IMR-90 (cell line): Measurements from ENCODE around the gene FOXP1. TPM values are rescaled to one million over a fixed set of nuclear protein-coding genes. Genes with fewer than 3 reads are reported as not detected.

ENCODE experiments used
- ATAC-seq: fragments of 200-7000 bp; cut with Tn5 transposase; 2 replicates; pipeline ENCODE4 v1.9.1; 2020; ENCODE audit warnings: low read depth, mild to moderate bottlenecking, moderate library complexity
- BruUV-seq: library from RNA; stranded (reverse); fragments of 400-500 nt; replicated peaks from 2 replicates; lab custom pipeline; 2021; lab: Mats Ljungman, UMichigan
- CTCF ChIA-PET: fragments of 300-600 bp; formaldehyde crosslinking; extraction: SDS; loops from one replicate; lab custom pipeline; 2021; ENCODE audit warnings: antibody characterized with exemption; lab: Yijun Ruan, JAX
- POLR2A ChIA-PET: fragments of 300-600 bp; sonication (Branson Sonifier 250); formaldehyde crosslinking; loops from one replicate; lab custom pipeline; 2022; ENCODE audit warnings: antibody characterized with exemption; ENCODE audit not compliant: unreplicated experiment; lab: Charles Lee
- DNase-seq: peaks from one replicate; pipeline ENCODE4 v3.0.0; 2013
- H2AFZ ChIP-seq: replicated peaks from 2 replicates; pipeline ENCODE3; 2013; ENCODE audit warnings: low read length, mild to moderate bottlenecking; ENCODE audit not compliant: poor library complexity
- H2AK5ac ChIP-seq: 2 replicates; pipeline ENCODE4 v1.6.1; 2013; ENCODE audit warnings: low read depth, low read length, inconsistent platforms
- H2AK9ac ChIP-seq: replicated peaks from 2 replicates; pipeline ENCODE3; 2013; ENCODE audit warnings: mild to moderate bottlenecking, low read depth, low read length, moderate library complexity; ENCODE audit not compliant: poor library complexity
- H2BK120ac ChIP-seq: 2 replicates; pipeline ENCODE4 v1.6.1; 2013; ENCODE audit warnings: low read depth, low read length, inconsistent platforms
- H2BK15ac ChIP-seq: 3 replicates; pipeline ENCODE4 v1.6.1; 2013; ENCODE audit warnings: low read depth, low read length, inconsistent platforms
- H2BK20ac ChIP-seq: 2 replicates; pipeline ENCODE4 v1.6.1; 2013; ENCODE audit warnings: low read depth, mild to moderate bottlenecking, inconsistent platforms, low read length, moderate library complexity
- H2BK5ac ChIP-seq: 2 replicates; pipeline ENCODE4 v1.6.1; 2013; ENCODE audit warnings: mild to moderate bottlenecking, low read depth, low read length, inconsistent platforms; ENCODE audit not compliant: poor library complexity, severe bottlenecking
- H3K14ac ChIP-seq: replicated peaks from 2 replicates; pipeline ENCODE4 v1.6.1; 2013; ENCODE audit warnings: low read depth, low read length, inconsistent platforms
- H3K18ac ChIP-seq: 2 replicates; pipeline ENCODE4 v1.6.1; 2013; ENCODE audit warnings: low read depth, low read length, control low read depth
- H3K23ac ChIP-seq: 2 replicates; pipeline ENCODE4 v1.6.1; 2013; ENCODE audit warnings: low read depth, low read length, inconsistent platforms
- H3K27ac ChIP-seq: 2 replicates; pipeline ENCODE4 v1.5.1; 2013; ENCODE audit warnings: mild to moderate bottlenecking, control low read depth, low read length; ENCODE audit not compliant: insufficient read depth
- H3K27me3 ChIP-seq: 2 replicates; pipeline ENCODE4 v1.6.1; 2013; ENCODE audit warnings: low read length; ENCODE audit not compliant: control insufficient read depth, insufficient read depth
- H3K36me3 ChIP-seq: 2 replicates; pipeline ENCODE4 v1.6.1; 2013; ENCODE audit warnings: low read length, mixed read lengths; ENCODE audit not compliant: control insufficient read depth, insufficient read depth
- H3K4ac ChIP-seq: 2 replicates; pipeline ENCODE4 v1.6.1; 2013; ENCODE audit warnings: low read depth, low read length, inconsistent platforms
- H3K4me1 ChIP-seq: 2 replicates; pipeline ENCODE4 v1.6.1; 2013; ENCODE audit warnings: low read length, mixed read lengths; ENCODE audit not compliant: control insufficient read depth, insufficient read depth
- H3K4me2 ChIP-seq: 2 replicates; pipeline ENCODE4 v1.6.1; 2013; ENCODE audit warnings: low read depth, mild to moderate bottlenecking, control low read depth, low read length, moderate library complexity
- H3K4me3 ChIP-seq: 2 replicates; pipeline ENCODE4 v1.5.1; 2013; ENCODE audit warnings: low read depth, mild to moderate bottlenecking, control low read depth, low read length, moderate library complexity; ENCODE audit not compliant: insufficient read depth
- H3K56ac ChIP-seq: 2 replicates; pipeline ENCODE4 v1.6.1; 2013; ENCODE audit warnings: low read length, inconsistent platforms; ENCODE audit not compliant: insufficient read depth; ENCODE audit errors: extremely low read depth
- H3K79me1 ChIP-seq, 2 experiments: 2 replicates each; pipeline ENCODE4 v1.6.1; 2013; ENCODE audit warnings: low read length in 2 of 2, inconsistent platforms in 1 of 2, low read depth in 1 of 2
- H3K9ac ChIP-seq: 2 replicates; pipeline ENCODE4 v1.6.1; 2013; ENCODE audit warnings: low read depth, low read length, control low read depth
- H3K9me1 ChIP-seq: 2 replicates; pipeline ENCODE4 v1.6.1; 2013; ENCODE audit warnings: low read length, inconsistent platforms; ENCODE audit not compliant: insufficient read depth
- H3K9me3 ChIP-seq: 2 replicates; pipeline ENCODE4 v1.6.1; 2013; ENCODE audit warnings: low read length; ENCODE audit not compliant: control insufficient read depth, insufficient read depth
- H4K20me1 ChIP-seq: 2 replicates; pipeline ENCODE4 v1.6.1; 2013; ENCODE audit warnings: low read length, inconsistent platforms; ENCODE audit not compliant: insufficient read depth
- H4K5ac ChIP-seq: 2 replicates; pipeline ENCODE4 v1.6.1; 2013; ENCODE audit warnings: mild to moderate bottlenecking, low read depth, low read length, control low read depth
- H4K8ac ChIP-seq, 2 experiments: 2 replicates each; pipeline ENCODE4 v1.6.1; 2013; ENCODE audit warnings: low read depth in 2 of 2, low read length in 2 of 2, control low read depth in 1 of 2, inconsistent platforms in 1 of 2
- H4K91ac ChIP-seq: 2 replicates; pipeline ENCODE4 v1.6.1; 2013; ENCODE audit warnings: low read depth, low read length, inconsistent platforms; ENCODE audit not compliant: insufficient read depth
- BHLHE40 ChIP-seq: fragments of 150-350 bp; IDR thresholded peaks from 2 replicates; pipeline ENCODE4 v1.6.1; 2016; ENCODE audit warnings: mild to moderate bottlenecking, low read depth, low read length
- CEBPB ChIP-seq: IDR thresholded peaks from 2 replicates; pipeline ENCODE4 v1.6.1; 2012; ENCODE audit warnings: low read depth, low read length, improper control_type of control experiment
- CHD1 ChIP-seq: IDR thresholded peaks from 2 replicates; pipeline ENCODE4 v1.6.1; 2012; ENCODE audit warnings: low read depth, low read length, improper control_type of control experiment
- CTCF ChIP-seq: conservative IDR thresholded peaks from 2 replicates; pipeline ENCODE4 v1.5.1; 2012; ENCODE audit warnings: mild to moderate bottlenecking, low read depth, low read length, improper control_type of control experiment
- ELK1 ChIP-seq: fragments of 150-350 bp; IDR thresholded peaks from 2 replicates; pipeline ENCODE4 v1.6.1; 2016; ENCODE audit warnings: low read depth, mild to moderate bottlenecking, low read length, moderate library complexity, borderline replicate concordance
- FOS ChIP-seq: fragments of 150-350 bp; IDR thresholded peaks from 2 replicates; pipeline ENCODE4 v1.6.1; 2016; ENCODE audit warnings: low read depth, low read length
- MAFK ChIP-seq: IDR thresholded peaks from 2 replicates; pipeline ENCODE4 v1.6.1; 2012; ENCODE audit warnings: low read depth, low read length, improper control_type of control experiment
- MXI1 ChIP-seq: IDR thresholded peaks from 2 replicates; pipeline ENCODE4 v1.6.1; 2012; ENCODE audit warnings: low read depth, mild to moderate bottlenecking, low read length, moderate library complexity, borderline replicate concordance
- NFE2L2 ChIP-seq: fragments of 150-350 bp; IDR thresholded peaks from 2 replicates; pipeline ENCODE4 v1.6.1; 2016; ENCODE audit warnings: low read depth, mild to moderate bottlenecking, low read length
- POLR2A ChIP-seq: IDR thresholded peaks from 2 replicates; pipeline ENCODE4 v1.6.1; 2012; ENCODE audit warnings: mild to moderate bottlenecking, low read depth, low read length
- RAD21 ChIP-seq: IDR thresholded peaks from 2 replicates; pipeline ENCODE4 v1.6.1; 2012; ENCODE audit warnings: low read length, improper control_type of control experiment
- RCOR1 ChIP-seq: IDR thresholded peaks from 2 replicates; pipeline ENCODE4 v1.6.1; 2012; ENCODE audit warnings: mild to moderate bottlenecking, low read length, improper control_type of control experiment; ENCODE audit not compliant: insufficient replicate concordance
- RFX5 ChIP-seq: IDR thresholded peaks from 2 replicates; pipeline ENCODE4 v1.8.0; 2012; ENCODE audit warnings: low read depth, mild to moderate bottlenecking, low read length, moderate library complexity
- SMC3 ChIP-seq: fragments of 150-350 bp; IDR thresholded peaks from 2 replicates; pipeline ENCODE4 v1.6.1; 2016; ENCODE audit warnings: low read depth, mild to moderate bottlenecking, antibody characterized with exemption, low read length, moderate library complexity
- USF2 ChIP-seq: fragments of 150-350 bp; IDR thresholded peaks from 2 replicates; pipeline ENCODE4 v1.6.1; 2017; ENCODE audit warnings: mild to moderate bottlenecking, antibody characterized with exemption, low read length, low read depth
- WGBS, 2 experiments: methylation state at CpG; one replicate each; pipeline versions ENCODE4 v1.1.5 to v1.1.7; 2013; ENCODE audit warnings: missing lambda C conversion rate in 2 of 2; ENCODE audit not compliant: insufficient read length in 1 of 2; ENCODE audit errors: extremely low coverage in 2 of 2; 5-methylcytosine and 5-hydroxymethylcytosine counted together
- dilution Hi-C: fragments of 300-500 bp; cut with HindIII; formaldehyde crosslinking; loops from one replicate; pipeline ENCODE4 v1.14.3; 2018; ENCODE audit warnings: low sequenced_read_pairs; ENCODE audit not compliant: unreplicated experiment
- in situ Hi-C: fragments of 300-500 bp; cut with MboI; formaldehyde crosslinking; loops from 3 replicates; pipeline ENCODE4 v1.14.3; 2019; ENCODE audit warnings: low sequenced_read_pairs, inconsistent platforms, mixed read lengths
- intact Hi-C: fragments of 100-400 bp; cut with micrococcal nuclease; formaldehyde crosslinking; loops from 2 replicates; pipeline ENCODE4 v1.10.0; 2022
- polyA plus RNA-seq, 3 experiments: library from polyadenylated mRNA; depleted of rRNA; stranded (reverse); fragments of >200 nt; gene quantifications; 2 replicates each; pipeline ENCODE4 v1.2.3, GENCODE V29; 2012; ENCODE audit warnings: low replicate concordance in 1 of 3
- total RNA-seq: library from RNA; depleted of rRNA; stranded (reverse); fragments of >200 nt; gene quantifications from 2 replicates; pipeline ENCODE4 v1.2.3, GENCODE V29; 2012

The FOXP1 gene
- total and polyA plus RNA-seq, 2 of the 4 experiments (the other 2 are of a cell fraction), result 37.0 to 132 TPM

- Histone ChIP-seq H4K91ac (no peak overlapping the region), H3K27me3 (no peaks in the 10 kb centered on the region), H3K56ac (no peak overlapping the region), H3K4me2 (no peak overlapping the region), H3K9me3 (no peaks in the 10 kb centered on the region), H4K20me1 (no peaks in the 10 kb centered on the region), H2AK9ac (no peak overlapping the region), H4K8ac (no peak overlapping the region), H3K27ac (no peak overlapping the region), H3K18ac (no peak overlapping the region), H3K9ac (no peak overlapping the region), H3K4me3 (no peak overlapping the region), H3K36me3 (0 out of 2 replicates have a peak, but pooled peaks cover 1% of the 10 kb centered on the region), H2AFZ (no peak overlapping the region), H2BK5ac (no peak overlapping the region), H3K4ac (no peak overlapping the region), H2BK15ac (no peak overlapping the region), H2BK20ac (no peak overlapping the region), H3K23ac (no peak overlapping the region), H3K14ac (no peak overlapping the region), H2BK120ac (no peak overlapping the region), H3K9me1 (peaks cover 26% of the 10 kb centered on the region), H3K4me1 (peaks cover 22% of the 10 kb centered on the region), H3K79me1 (peaks cover 22 to 42% of the 10 kb centered on the region in 2 experiments), H4K5ac (no peak overlapping the region), H2AK5ac (peak overlapping the region; percentile 54; the same call in 1 of the 2 replicates)
- ATAC-seq, result no peak
- DNase-seq, result no peak
- ChIA-PET CTCF (interaction anchor here (0.6 to 0.7 kb wide), 2 partner anchors 881 to 1349 kb away, joined by 6 to 8 read pairs; no protein-coding TSS in a partner anchor), POLR2A (interaction anchor here (0.7 kb wide), 1 partner anchor 10 kb away, joined by 7 read pairs; no protein-coding TSS in a partner anchor)
- in situ Hi-C loops, result no loop called here
- dilution Hi-C loops, result no loop called here
- intact Hi-C loops, result loop anchor here (5.0 kb wide), 2 partner anchors 96 to 166 kb away; no protein-coding TSS in a partner anchor
- WGBS, 2 experiments, result no CpG with 5 or more reads among the region's 9 CpGs
- BruUV-seq, result no TSS peak
- TF ChIP-seq RAD21, result no peak
- no peak for TF ChIP-seq CTCF
- no peak for TF ChIP-seq ELK1
- no peak for TF ChIP-seq MXI1
- TF ChIP-seq POLR2A, result no peak
- no peak for TF ChIP-seq MAFK
- TF ChIP-seq USF2, result no peak
- no peak for TF ChIP-seq RCOR1
- no peak for TF ChIP-seq CHD1
- TF ChIP-seq BHLHE40, result no peak
- no peak for TF ChIP-seq NFE2L2
- no peak for TF ChIP-seq SMC3
- no peak for TF ChIP-seq CEBPB
- TF ChIP-seq RFX5, result no peak
- TF ChIP-seq FOS, result no peak
Measured at GRCh38 chr3:71228156-71228866, 355.2 kb downstream of the FOXP1 start.
